ENCODE data around the gene SLC40A1.

The SLC40A1 gene

GRCh38 chr2:189566046-189566445 is 14.5 kb downstream of the SLC40A1 start:
- DNase-seq (ENCODE audit: low spot score), result no peak

- DNase-seq (ENCODE audit: low spot score), result no peak
Measured at GRCh38 chr2:189561371-189562038, 19.1 kb downstream of the SLC40A1 start.

- DNase-seq (ENCODE audit: low spot score), result no peak
Measured at GRCh38 chr2:189560273-189560586, 20.4 kb downstream of the SLC40A1 start.

- no peak for DNase-seq (ENCODE audit: low spot score)
Measured at GRCh38 chr2:189559579-189560272, 20.9 kb downstream of the SLC40A1 start.

- DNase-seq (ENCODE audit: low spot score), result no peak
Measured at GRCh38 chr2:189558516-189559272, 21.9 kb downstream of the SLC40A1 start.

GRCh38 chr2:189557373-189557772 is 23.2 kb downstream of the SLC40A1 start:
- no peak for DNase-seq (ENCODE audit: low spot score)

GRCh38 chr2:189556526-189556925 is 24.1 kb downstream of the SLC40A1 start:
- no peak for DNase-seq (ENCODE audit: low spot score)

- DNase-seq (ENCODE audit: low spot score), result peak; percentile 21
Measured at GRCh38 chr2:189555232-189555631, 25.4 kb downstream of the SLC40A1 start.

GRCh38 chr2:189553504-189554088 is 27.0 kb downstream of the SLC40A1 start:
- DNase-seq (ENCODE audit: low spot score), result no peak

GRCh38 chr2:189552991-189553404 is 27.6 kb downstream of the SLC40A1 start:
- no peak for DNase-seq (ENCODE audit: low spot score)

GRCh38 chr2:189552334-189552990 is 28.1 kb downstream of the SLC40A1 start:
- no peak for DNase-seq (ENCODE audit: low spot score)

GRCh38 chr2:189551808-189552207 is 28.8 kb downstream of the SLC40A1 start:
- no peak for DNase-seq (ENCODE audit: low spot score)

GRCh38 chr2:189549449-189549832 is 31.1 kb downstream of the SLC40A1 start:
- peak; percentile 35 for DNase-seq (ENCODE audit: low spot score)

- DNase-seq (ENCODE audit: low spot score), result no peak
Measured at GRCh38 chr2:189548666-189549448, 31.7 kb downstream of the SLC40A1 start.

GRCh38 chr2:189545418-189545817 is 35.2 kb downstream of the SLC40A1 start:
- peak; percentile 12 for DNase-seq (ENCODE audit: low spot score)

- no peak for DNase-seq (ENCODE audit: low spot score)
Measured at GRCh38 chr2:189544318-189545042, 36.1 kb downstream of the SLC40A1 start.

GRCh38 chr2:189543367-189543766 is 37.2 kb downstream of the SLC40A1 start:
- DNase-seq (ENCODE audit: low spot score), result no peak

- no peak for DNase-seq (ENCODE audit: low spot score)
Measured at GRCh38 chr2:189542145-189542882, 38.3 kb downstream of the SLC40A1 start.

GRCh38 chr2:189541591-189541990 is 39.0 kb downstream of the SLC40A1 start:
- no peak for DNase-seq (ENCODE audit: low spot score)

- no peak for DNase-seq (ENCODE audit: low spot score)
Measured at GRCh38 chr2:189540551-189540950, 40.0 kb downstream of the SLC40A1 start.

All from GM03348 (cell line).